ENCODE measurements around the gene CDC25B.
"Not testable (repeated sequence)": the region's sequence is repeated elsewhere in the genome, so short reads cannot be mapped to it uniquely, and the experiment has no call there.

CDC25B gene

DNA sequence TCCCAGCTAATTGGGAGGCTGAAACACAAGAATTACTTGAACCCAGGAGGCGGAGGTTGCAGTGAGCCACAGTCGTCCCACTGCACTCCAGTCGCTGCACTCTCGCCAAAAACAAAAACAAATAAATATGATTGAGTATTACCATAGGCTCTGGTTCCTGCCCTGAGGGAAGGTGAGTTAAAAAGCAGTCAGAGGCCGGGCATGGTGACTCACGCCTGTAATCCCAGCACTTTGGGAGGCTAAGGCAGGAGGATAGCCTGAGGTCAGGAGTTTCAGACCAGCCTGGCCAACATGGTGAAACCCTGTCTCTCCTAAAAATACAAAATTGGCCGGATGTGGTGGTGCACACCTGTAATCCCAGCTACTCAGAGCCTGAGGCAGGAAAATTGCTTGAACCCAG is 44.1 kb downstream of the CDC25B start:
- not testable (repeated sequence) for DNase-seq

DNA sequence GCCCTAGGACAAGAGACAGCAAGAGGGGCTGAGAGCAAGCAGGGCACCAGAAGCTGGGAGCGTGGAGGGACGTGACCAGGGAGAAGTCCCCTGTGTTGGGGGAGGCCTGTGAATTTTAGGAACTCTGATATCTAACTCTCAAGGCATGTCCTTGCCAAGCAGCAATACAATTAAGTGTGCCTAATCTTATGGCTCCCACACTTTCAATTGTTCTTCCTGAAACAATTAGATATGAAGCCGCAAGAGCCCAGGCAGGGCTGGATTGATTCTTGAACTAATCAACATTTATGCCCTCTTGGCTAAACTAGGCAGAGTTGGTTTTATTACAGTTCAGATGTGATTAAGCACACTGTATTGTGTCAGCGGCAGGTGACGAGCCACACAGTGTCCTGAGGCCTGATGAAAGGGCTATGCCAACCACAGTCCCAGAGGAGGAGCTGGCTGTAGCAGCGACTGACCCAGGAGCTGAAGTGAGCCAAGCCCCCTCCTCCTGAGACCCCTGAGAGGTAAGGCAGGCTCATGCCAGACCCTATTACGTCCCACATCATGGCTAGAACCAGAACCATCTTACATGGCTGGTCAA is 46.3 kb downstream of the CDC25B start:
- DNase-seq: no peak

DNA sequence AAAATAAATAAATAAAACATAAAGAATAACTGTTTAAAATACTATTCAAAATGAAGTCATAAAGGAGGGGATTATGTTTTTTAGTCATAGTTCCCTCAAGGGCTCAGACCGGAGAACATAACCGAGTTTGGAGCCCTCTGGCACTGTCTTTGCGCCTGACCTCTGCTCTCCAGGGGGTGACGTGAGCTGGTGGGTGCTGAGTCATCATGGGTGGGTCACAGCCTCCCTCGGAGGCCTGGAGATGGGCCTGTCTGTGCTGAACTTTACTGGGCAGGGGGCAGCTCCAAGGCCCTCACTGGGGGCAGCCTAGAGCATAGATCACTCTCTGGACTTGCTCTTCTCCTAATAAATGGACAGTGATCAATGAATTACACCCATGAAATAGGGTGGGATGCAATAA is 47.4 kb downstream of the CDC25B start:
- no peak for DNase-seq

GRCh38 chr20:3843990-3844619 is 48.0 kb downstream of the CDC25B start:
- DNase-seq: not testable (repeated sequence)

DNA sequence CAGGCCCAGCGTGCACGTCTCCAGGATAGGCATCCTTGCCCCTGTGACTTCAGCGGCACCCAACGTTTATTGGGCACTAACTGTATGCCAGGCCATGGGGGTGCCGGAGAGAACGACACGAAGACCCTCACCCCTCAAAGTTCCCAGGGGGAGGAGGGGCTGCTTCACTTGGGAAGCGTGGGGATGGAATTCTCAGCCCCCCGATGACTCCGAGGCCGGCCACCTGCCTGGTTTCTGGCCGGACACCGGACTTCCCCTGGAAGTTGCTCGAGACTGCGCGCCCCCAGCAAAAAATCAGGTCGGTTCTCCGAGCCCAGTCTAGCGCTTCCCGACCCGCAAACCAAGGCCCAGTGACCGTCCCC is 50.2 kb downstream of the CDC25B start:
- DNase-seq: no peak

GRCh38 chr20:3846740-3847428 is 50.8 kb downstream of the CDC25B start, which contains the start of gene MAVS:
Gene MAVS (plus strand): TSS chr20:3846834. CDS start chr20:3854625, 7,791 bp downstream.
- DNase-seq: peak; percentile 82 to 87

DNA sequence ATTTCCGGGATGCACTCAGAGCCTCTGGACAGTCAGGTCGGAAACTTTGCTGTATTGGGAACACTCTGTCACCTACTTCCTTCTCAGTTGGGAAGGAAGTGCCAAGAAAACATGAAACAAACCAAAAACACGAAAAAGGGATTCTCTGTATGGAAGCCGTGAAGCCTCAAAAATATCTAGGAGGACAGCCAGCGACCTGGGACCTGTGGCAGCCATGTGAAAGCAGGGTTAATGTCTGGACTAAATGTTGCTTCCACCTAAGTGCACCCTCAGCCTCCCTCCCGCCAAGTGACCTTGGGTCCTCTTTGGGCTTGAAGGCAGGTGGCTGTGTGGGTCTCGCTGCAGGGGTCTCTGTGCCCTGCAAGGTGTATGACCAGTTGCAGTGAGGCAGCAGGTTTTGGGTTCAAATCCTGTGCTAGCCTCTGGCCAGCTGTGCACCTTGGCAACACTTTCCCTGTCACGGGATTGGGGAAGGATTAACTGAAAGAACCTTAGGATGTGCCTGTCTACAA is 51.4 kb downstream of the CDC25B start:
- DNase-seq: no peak

DNA sequence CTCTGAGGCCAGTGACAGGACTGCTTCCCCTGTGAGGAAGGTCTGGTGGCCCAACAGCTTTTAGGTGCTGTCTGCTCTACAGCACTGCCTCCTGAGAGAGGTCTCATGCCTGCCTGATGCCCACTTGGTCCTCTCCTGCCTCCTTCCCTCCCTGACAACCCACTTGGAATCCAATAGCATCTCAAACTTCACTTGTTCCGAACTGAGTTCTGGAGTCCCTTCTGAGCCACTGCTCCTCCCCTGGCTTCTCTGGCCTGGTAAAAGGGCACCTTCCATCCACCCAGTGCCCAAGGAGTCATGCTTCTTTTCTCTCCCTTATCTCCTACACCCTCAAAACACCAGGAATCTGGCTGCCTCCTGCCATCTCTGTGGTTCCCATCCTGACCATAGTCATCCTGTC is 52.5 kb downstream of the CDC25B start:
- DNase-seq: no peak

DNA sequence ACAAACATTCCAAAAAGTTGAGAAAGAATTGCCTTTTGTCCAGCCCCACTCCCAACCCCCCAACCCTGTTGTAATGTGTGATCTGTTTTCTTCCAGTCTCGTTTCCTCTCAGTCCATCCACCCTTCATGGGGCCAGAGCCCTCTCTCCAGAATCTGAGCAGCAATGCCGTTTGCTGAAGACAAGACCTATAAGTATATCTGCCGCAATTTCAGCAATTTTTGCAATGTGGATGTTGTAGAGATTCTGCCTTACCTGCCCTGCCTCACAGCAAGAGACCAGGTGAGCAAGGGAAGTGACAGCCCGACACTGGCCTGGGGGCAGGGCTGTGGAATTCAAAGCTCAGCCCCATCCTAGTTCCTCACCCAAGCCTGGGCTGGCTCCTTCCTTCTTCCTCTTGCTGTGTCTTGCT is 58.4 kb downstream of the CDC25B start:
- no peak for DNase-seq
